Fibroblast of skin of abdomen (primary cell): Measurements from ENCODE around the gene B4GALT1.

Source experiments
- DNase-seq: peaks from one replicate; pipeline ENCODE4 v3.0.0-alpha.2; 2013

The B4GALT1 gene

GRCh38 chr9:33139421-33140228 is 27.5 kb downstream of the B4GALT1 start:
- peak; percentile 93 for DNase-seq

GRCh38 chr9:33138768-33139167 is 28.4 kb downstream of the B4GALT1 start:
- DNase-seq = no peak

GRCh38 chr9:33137781-33138264 is 29.3 kb downstream of the B4GALT1 start:
- no peak for DNase-seq

GRCh38 chr9:33136721-33137670 is 30.1 kb downstream of the B4GALT1 start:
- no peak for DNase-seq

GRCh38 chr9:33135470-33135958 is 31.6 kb downstream of the B4GALT1 start:
- DNase-seq = no peak

GRCh38 chr9:33135031-33135461 is 32.1 kb downstream of the B4GALT1 start:
- no peak for DNase-seq

- no peak for DNase-seq
Observed at GRCh38 chr9:33133186-33133585, 34.0 kb downstream of the B4GALT1 start.

GRCh38 chr9:33131790-33132772 is 35.1 kb downstream of the B4GALT1 start:
- peak; percentile 84 for DNase-seq

GRCh38 chr9:33130961-33131789 is 36.0 kb downstream of the B4GALT1 start:
- no peak for DNase-seq

GRCh38 chr9:33129886-33130881 is 37.0 kb downstream of the B4GALT1 start:
- peak; percentile 60 for DNase-seq

- DNase-seq = no peak
Observed at GRCh38 chr9:33129251-33129885, 37.8 kb downstream of the B4GALT1 start.

- DNase-seq = no peak
Observed at GRCh38 chr9:33128570-33128969, 38.6 kb downstream of the B4GALT1 start.

- no peak for DNase-seq
Observed at GRCh38 chr9:33127881-33128280, 39.3 kb downstream of the B4GALT1 start.

GRCh38 chr9:33125871-33126823 is 41.0 kb downstream of the B4GALT1 start:
- DNase-seq = no peak

- no peak for DNase-seq
Observed at GRCh38 chr9:33125461-33125860, 41.7 kb downstream of the B4GALT1 start.

- peak; percentile 32 for DNase-seq
Observed at GRCh38 chr9:33124751-33125381, 42.3 kb downstream of the B4GALT1 start.

GRCh38 chr9:33124046-33124445 is 43.1 kb downstream of the B4GALT1 start:
- no peak for DNase-seq
